Chondrocyte (in vitro differentiated cells): ENCODE measurements around the gene CYP27A1. TPM values are rescaled to one million over a fixed set of nuclear protein-coding genes. Genes with fewer than 3 reads are reported as not detected.

Source experiments
- DNase-seq: peaks from one replicate; pipeline ENCODE4 v3.0.0; 2021; ENCODE audit warnings: mixed read lengths, low spot score
- H3K27ac Mint-ChIP-seq: one replicate; pipeline ENCODE4 v1.8.0; 2021; ENCODE audit warnings: mild to moderate bottlenecking, moderate library complexity, mixed read lengths; ENCODE audit not compliant: unreplicated experiment
- H3K27me3 Mint-ChIP-seq: 2 replicates; pipeline ENCODE4 v1.8.0; 2021; ENCODE audit warnings: low read depth, mixed read lengths
- H3K36me3 Mint-ChIP-seq: 2 replicates; pipeline ENCODE4 v1.8.0; 2021; ENCODE audit warnings: low read depth, mixed read lengths
- H3K4me1 Mint-ChIP-seq: 2 replicates; pipeline ENCODE4 v1.8.0; 2021; ENCODE audit warnings: low read depth, mild to moderate bottlenecking, mixed read lengths
- H3K4me3 Mint-ChIP-seq: one replicate; pipeline ENCODE4 v1.8.0; 2021; ENCODE audit warnings: mild to moderate bottlenecking, moderate library complexity, mixed read lengths; ENCODE audit not compliant: unreplicated experiment
- H3K9me3 Mint-ChIP-seq: 2 replicates; pipeline ENCODE4 v1.8.0; 2021; ENCODE audit warnings: low read depth, mixed read lengths
- total RNA-seq: library from RNA; stranded (reverse); gene quantifications from 3 replicates; pipeline ENCODE4 v1.2.1, GENCODE V29; 2021
- TF ChIP-seq, protein P1 (sequence below): fragments of 200-600 bp; sonication (generic); IDR thresholded peaks from 2 replicates; pipeline ENCODE4 v1.5.0; 2021; ENCODE audit warnings: antibody characterized with exemption, mild to moderate bottlenecking, moderate library complexity

The CYP27A1 gene
- total RNA-seq, 1 donor from 2014 or later: 5.2 TPM

- H3K4me3 Mint-ChIP-seq: no peak within 1 kb of the TSS
- no peaks in the 10 kb centered on the region for H3K36me3 Mint-ChIP-seq
- no peak for DNase-seq
- peaks cover 15% of the 10 kb centered on the region for H3K4me1 Mint-ChIP-seq
- no peak within 1 kb of the TSS for H3K27ac Mint-ChIP-seq
- H3K9me3 Mint-ChIP-seq: no peaks in the 10 kb centered on the region
- peaks cover 38% of the 10 kb centered on the region for H3K27me3 Mint-ChIP-seq
- TF ChIP-seq, protein P1, sequence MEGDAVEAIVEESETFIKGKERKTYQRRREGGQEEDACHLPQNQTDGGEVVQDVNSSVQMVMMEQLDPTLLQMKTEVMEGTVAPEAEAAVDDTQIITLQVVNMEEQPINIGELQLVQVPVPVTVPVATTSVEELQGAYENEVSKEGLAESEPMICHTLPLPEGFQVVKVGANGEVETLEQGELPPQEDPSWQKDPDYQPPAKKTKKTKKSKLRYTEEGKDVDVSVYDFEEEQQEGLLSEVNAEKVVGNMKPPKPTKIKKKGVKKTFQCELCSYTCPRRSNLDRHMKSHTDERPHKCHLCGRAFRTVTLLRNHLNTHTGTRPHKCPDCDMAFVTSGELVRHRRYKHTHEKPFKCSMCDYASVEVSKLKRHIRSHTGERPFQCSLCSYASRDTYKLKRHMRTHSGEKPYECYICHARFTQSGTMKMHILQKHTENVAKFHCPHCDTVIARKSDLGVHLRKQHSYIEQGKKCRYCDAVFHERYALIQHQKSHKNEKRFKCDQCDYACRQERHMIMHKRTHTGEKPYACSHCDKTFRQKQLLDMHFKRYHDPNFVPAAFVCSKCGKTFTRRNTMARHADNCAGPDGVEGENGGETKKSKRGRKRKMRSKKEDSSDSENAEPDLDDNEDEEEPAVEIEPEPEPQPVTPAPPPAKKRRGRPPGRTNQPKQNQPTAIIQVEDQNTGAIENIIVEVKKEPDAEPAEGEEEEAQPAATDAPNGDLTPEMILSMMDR: no peak
These were observed 49.5 kb downstream of the CYP27A1 start, which contains the start of gene PRKAG3 for GRCh38 chr2:218831378-218831990. TSS of gene PRKAG3 (minus strand) at chr2:218831803.

DNA sequence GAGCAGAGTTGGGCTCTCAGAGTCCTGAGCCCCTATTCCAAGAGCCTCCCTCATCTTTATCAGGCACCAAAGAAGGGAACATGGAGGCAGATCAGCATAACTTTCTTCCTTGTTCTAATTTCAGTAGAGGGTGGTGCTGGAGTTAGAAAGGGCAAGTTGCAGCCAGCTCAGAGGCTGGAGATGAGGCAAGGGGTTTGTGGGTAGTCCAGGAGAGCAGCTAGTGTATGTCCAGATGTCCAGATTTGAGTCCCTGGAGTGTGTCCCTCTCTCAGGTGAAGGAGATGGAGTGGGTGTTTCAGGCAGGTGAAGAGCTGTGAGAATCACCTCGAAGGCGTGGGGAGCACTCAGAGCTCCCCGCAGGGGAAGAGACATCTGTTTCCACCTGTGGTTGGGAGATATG is 50.1 kb downstream of the CYP27A1 start:
- Mint-ChIP-seq H3K36me3 (no peaks in the 10 kb centered on the region), H3K9me3 (peaks cover 2% of the 10 kb centered on the region), H3K27me3 (peaks cover 36% of the 10 kb centered on the region), H3K4me1 (peaks cover 15% of the 10 kb centered on the region), H3K27ac (no peak overlapping the region), H3K4me3 (no peak overlapping the region)
- no peak for DNase-seq
- TF ChIP-seq, protein P1: no peak

DNA sequence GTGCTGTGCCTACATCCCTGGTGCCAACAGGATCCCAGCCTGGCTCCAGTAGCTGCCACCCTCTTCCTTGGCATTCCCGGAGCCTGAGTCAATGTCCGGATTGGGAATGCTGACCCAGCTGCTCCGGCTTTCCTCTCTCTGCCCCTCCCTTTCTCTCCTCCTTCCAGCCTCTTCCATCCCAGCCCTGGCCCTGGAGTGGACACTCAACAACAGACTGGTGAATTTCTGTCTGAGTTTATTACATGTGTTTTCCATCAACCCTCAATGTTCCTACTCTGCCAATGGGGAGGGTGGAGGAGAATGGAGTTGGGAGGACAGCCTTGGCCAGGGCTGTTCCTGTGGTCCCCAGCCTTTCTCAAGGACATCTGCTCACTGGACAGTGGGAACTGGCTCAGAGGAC is 50.6 kb downstream of the CYP27A1 start:
- Mint-ChIP-seq H3K4me1 (peaks cover 15% of the 10 kb centered on the region), H3K9me3 (peaks cover 6% of the 10 kb centered on the region), H3K4me3 (no peak overlapping the region), H3K27ac (no peak overlapping the region), H3K27me3 (peaks cover 32% of the 10 kb centered on the region), H3K36me3 (no peaks in the 10 kb centered on the region)
- DNase-seq: no peak
- TF ChIP-seq, protein P1: no peak

- Mint-ChIP-seq H3K36me3 (no peaks in the 10 kb centered on the region), H3K4me1 (peaks cover 15% of the 10 kb centered on the region), H3K27ac (no peak overlapping the region), H3K4me3 (no peak overlapping the region), H3K9me3 (peaks cover 12% of the 10 kb centered on the region), H3K27me3 (peaks cover 29% of the 10 kb centered on the region)
- DNase-seq: no peak
- TF ChIP-seq, protein P1: no peak
These were observed 51.2 kb downstream of the CYP27A1 start for GRCh38 chr2:218833023-218833609.

- TF ChIP-seq, protein P1: no peak
- Mint-ChIP-seq H3K27me3 (peaks cover 25% of the 10 kb centered on the region), H3K9me3 (peaks cover 12% of the 10 kb centered on the region), H3K4me1 (peaks cover 21% of the 10 kb centered on the region), H3K27ac (no peak overlapping the region), H3K36me3 (no peaks in the 10 kb centered on the region), H3K4me3 (no peak overlapping the region)
- no peak for DNase-seq
These were observed 52.7 kb downstream of the CYP27A1 start for GRCh38 chr2:218834685-218835084.
